ENCODE data around the gene CD2BP2. TPM values are rescaled to one million over a fixed set of nuclear protein-coding genes. Genes with fewer than 3 reads are reported as not detected.

CD2BP2 gene
- total and polyA plus RNA-seq, 9 of the 15 experiments (the other 6 are each of a cell fraction or from before 2014, with no cell fraction given) = 3.9 to 51.1 (median 32.8) TPM

GRCh38 chr16:30377812-30378235 lies 22.7 kb upstream of the CD2BP2 start (continued):
- TF ChIP-seq, protein P1, sequence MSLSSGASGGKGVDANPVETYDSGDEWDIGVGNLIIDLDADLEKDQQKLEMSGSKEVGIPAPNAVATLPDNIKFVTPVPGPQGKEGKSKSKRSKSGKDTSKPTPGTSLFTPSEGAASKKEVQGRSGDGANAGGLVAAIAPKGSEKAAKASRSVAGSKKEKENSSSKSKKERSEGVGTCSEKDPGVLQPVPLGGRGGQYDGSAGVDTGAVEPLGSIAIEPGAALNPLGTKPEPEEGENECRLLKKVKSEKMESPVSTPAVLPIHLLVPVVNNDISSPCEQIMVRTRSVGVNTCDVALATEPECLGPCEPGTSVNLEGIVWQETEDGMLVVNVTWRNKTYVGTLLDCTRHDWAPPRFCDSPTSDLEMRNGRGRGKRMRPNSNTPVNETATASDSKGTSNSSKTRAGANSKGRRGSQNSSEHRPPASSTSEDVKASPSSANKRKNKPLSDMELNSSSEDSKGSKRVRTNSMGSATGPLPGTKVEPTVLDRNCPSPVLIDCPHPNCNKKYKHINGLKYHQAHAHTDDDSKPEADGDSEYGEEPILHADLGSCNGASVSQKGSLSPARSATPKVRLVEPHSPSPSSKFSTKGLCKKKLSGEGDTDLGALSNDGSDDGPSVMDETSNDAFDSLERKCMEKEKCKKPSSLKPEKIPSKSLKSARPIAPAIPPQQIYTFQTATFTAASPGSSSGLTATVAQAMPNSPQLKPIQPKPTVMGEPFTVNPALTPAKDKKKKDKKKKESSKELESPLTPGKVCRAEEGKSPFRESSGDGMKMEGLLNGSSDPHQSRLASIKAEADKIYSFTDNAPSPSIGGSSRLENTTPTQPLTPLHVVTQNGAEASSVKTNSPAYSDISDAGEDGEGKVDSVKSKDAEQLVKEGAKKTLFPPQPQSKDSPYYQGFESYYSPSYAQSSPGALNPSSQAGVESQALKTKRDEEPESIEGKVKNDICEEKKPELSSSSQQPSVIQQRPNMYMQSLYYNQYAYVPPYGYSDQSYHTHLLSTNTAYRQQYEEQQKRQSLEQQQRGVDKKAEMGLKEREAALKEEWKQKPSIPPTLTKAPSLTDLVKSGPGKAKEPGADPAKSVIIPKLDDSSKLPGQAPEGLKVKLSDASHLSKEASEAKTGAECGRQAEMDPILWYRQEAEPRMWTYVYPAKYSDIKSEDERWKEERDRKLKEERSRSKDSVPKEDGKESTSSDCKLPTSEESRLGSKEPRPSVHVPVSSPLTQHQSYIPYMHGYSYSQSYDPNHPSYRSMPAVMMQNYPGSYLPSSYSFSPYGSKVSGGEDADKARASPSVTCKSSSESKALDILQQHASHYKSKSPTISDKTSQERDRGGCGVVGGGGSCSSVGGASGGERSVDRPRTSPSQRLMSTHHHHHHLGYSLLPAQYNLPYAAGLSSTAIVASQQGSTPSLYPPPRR (CRISPR knock-in tag; IDR thresholded peaks at IDR 0.05; ENCODE audit: borderline replicate concordance) = no peak
- TF ChIP-seq SREBF1 (IDR thresholded peaks at IDR 0.05; ENCODE audit: borderline replicate concordance, low read depth, low read length) = no peak
- TF ChIP-seq, protein P2, sequence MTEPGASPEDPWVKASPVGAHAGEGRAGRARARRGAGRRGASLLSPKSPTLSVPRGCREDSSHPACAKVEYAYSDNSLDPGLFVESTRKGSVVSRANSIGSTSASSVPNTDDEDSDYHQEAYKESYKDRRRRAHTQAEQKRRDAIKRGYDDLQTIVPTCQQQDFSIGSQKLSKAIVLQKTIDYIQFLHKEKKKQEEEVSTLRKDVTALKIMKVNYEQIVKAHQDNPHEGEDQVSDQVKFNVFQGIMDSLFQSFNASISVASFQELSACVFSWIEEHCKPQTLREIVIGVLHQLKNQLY (CRISPR knock-in tag; conservative IDR thresholded peaks at IDR 0.05) = no peak
- TF ChIP-seq MTA2 (IDR thresholded peaks at IDR 0.05; ENCODE audit: low read depth) = no peak
- TF ChIP-seq ETS2 (tag; IDR thresholded peaks at IDR 0.05; ENCODE audit: borderline replicate concordance, poor library complexity, severe bottlenecking) = no peak
- TF ChIP-seq SETDB1 (IDR thresholded peaks at IDR 0.05; ENCODE audit: low read length) = no peak
- peak; percentile 62 for TF ChIP-seq RNF2 (IDR thresholded peaks at IDR 0.05)
- no peak for TF ChIP-seq TAF15 (IDR thresholded peaks at IDR 0.05; ENCODE audit: low read depth, low read length)
- TF ChIP-seq, protein P3, sequence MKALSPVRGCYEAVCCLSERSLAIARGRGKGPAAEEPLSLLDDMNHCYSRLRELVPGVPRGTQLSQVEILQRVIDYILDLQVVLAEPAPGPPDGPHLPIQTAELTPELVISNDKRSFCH (CRISPR knock-in tag; IDR thresholded peaks at IDR 0.05) = no peak
- TF ChIP-seq, protein P3 (tag; IDR thresholded peaks at IDR 0.05) = no peak
- TF ChIP-seq, protein P4, sequence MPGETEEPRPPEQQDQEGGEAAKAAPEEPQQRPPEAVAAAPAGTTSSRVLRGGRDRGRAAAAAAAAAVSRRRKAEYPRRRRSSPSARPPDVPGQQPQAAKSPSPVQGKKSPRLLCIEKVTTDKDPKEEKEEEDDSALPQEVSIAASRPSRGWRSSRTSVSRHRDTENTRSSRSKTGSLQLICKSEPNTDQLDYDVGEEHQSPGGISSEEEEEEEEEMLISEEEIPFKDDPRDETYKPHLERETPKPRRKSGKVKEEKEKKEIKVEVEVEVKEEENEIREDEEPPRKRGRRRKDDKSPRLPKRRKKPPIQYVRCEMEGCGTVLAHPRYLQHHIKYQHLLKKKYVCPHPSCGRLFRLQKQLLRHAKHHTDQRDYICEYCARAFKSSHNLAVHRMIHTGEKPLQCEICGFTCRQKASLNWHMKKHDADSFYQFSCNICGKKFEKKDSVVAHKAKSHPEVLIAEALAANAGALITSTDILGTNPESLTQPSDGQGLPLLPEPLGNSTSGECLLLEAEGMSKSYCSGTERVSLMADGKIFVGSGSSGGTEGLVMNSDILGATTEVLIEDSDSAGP (CRISPR knock-in tag; IDR thresholded peaks at IDR 0.05) = no peak
- no peak for TF ChIP-seq ZMIZ1 (IDR thresholded peaks at IDR 0.05; ENCODE audit: low read depth in 2 of 2, low read length in 2 of 2)
- TF ChIP-seq ZNF175 (CRISPR knock-in tag; IDR thresholded peaks at IDR 0.05; ENCODE audit: low read depth) = peak; percentile 67; the same call in 1 of the 2 replicates
- TF ChIP-seq ARID3A (IDR thresholded peaks at IDR 0.05; ENCODE audit: borderline replicate concordance, low read depth, low read length) = no peak
